ENCODE measurements around the gene ELP4. TPM values are rescaled to one million over a fixed set of nuclear protein-coding genes. Genes with fewer than 3 reads are reported as not detected.
A peak's percentile ranks its signal among the peaks of the same experiment; 100 is the strongest.

ELP4 gene
- total RNA-seq, 1 experiment from 2014 or later = 20.3 TPM

- no peak for DNase-seq (ENCODE audit: low read depth)
Observed at GRCh38 chr11:31770011-31770700, 260.6 kb downstream of the ELP4 start.

- no peak for DNase-seq (ENCODE audit: low read depth)
Observed at GRCh38 chr11:31772412-31772811, 262.8 kb downstream of the ELP4 start.

GRCh38 chr11:31779374-31779791 is 269.8 kb downstream of the ELP4 start:
- peak; percentile 54 for DNase-seq (ENCODE audit: low read depth)

GRCh38 chr11:31780078-31780477 is 270.5 kb downstream of the ELP4 start:
- DNase-seq (ENCODE audit: low read depth) = no peak

- no peak for DNase-seq (ENCODE audit: low read depth)
Observed at GRCh38 chr11:31780480-31780971, 271.0 kb downstream of the ELP4 start.

- DNase-seq (ENCODE audit: low read depth) = no peak
Observed at GRCh38 chr11:31782257-31782656, 272.7 kb downstream of the ELP4 start.

GRCh38 chr11:31783252-31783651 is 273.7 kb downstream of the ELP4 start:
- DNase-seq (ENCODE audit: low read depth) = no peak

GRCh38 chr11:31784611-31785010 is 275.0 kb downstream of the ELP4 start:
- DNase-seq (ENCODE audit: low read depth) = no peak

GRCh38 chr11:31786996-31787685 is 277.6 kb downstream of the ELP4 start:
- DNase-seq (ENCODE audit: low read depth) = no peak

- no peak for DNase-seq (ENCODE audit: low read depth)
Observed at GRCh38 chr11:31788085-31788484, 278.5 kb downstream of the ELP4 start.

- DNase-seq (ENCODE audit: low read depth) = no peak
Observed at GRCh38 chr11:31790649-31791048, 281.1 kb downstream of the ELP4 start.

GRCh38 chr11:31792036-31792435 is 282.5 kb downstream of the ELP4 start:
- DNase-seq (ENCODE audit: low read depth) = no peak

GRCh38 chr11:31792456-31792855 is 282.9 kb downstream of the ELP4 start:
- DNase-seq (ENCODE audit: low read depth) = no peak

GRCh38 chr11:31793264-31793663 is 283.7 kb downstream of the ELP4 start:
- DNase-seq (ENCODE audit: low read depth) = no peak

GRCh38 chr11:31794548-31794947 is 285.0 kb downstream of the ELP4 start:
- DNase-seq (ENCODE audit: low read depth) = no peak

- DNase-seq (ENCODE audit: low read depth) = no peak
Observed at GRCh38 chr11:31795706-31796498, 286.3 kb downstream of the ELP4 start.

- no peak for DNase-seq (ENCODE audit: low read depth)
Observed at GRCh38 chr11:31796499-31797189, 287.1 kb downstream of the ELP4 start.

GRCh38 chr11:31797190-31798056 is 287.9 kb downstream of the ELP4 start:
- no peak for DNase-seq (ENCODE audit: low read depth)

- DNase-seq (ENCODE audit: low read depth) = no peak
Observed at GRCh38 chr11:31798057-31798553, 288.5 kb downstream of the ELP4 start.
